Measurements from ENCODE around the gene NLRP5.
"Not testable (repeated sequence)": the region's sequence is repeated elsewhere in the genome, so short reads cannot be mapped to it uniquely, and the experiment has no call there.

NLRP5 gene

GRCh38 chr19:56079609-56080008 is 93.0 kb downstream of the NLRP5 start:
- DNase-seq = no peak

GRCh38 chr19:56080669-56081401 is 94.3 kb downstream of the NLRP5 start:
- DNase-seq = peak; percentile 86

GRCh38 chr19:56083668-56084067 is 97.1 kb downstream of the NLRP5 start:
- no peak for DNase-seq

GRCh38 chr19:56084835-56085536 is 98.4 kb downstream of the NLRP5 start:
- no peak for DNase-seq

GRCh38 chr19:56085571-56086275 is 99.1 kb downstream of the NLRP5 start:
- DNase-seq = no peak

- no peak for DNase-seq
These were observed 100.3 kb downstream of the NLRP5 start for GRCh38 chr19:56086671-56087430.

- DNase-seq = no peak
These were observed 101.3 kb downstream of the NLRP5 start for GRCh38 chr19:56087647-56088496.

GRCh38 chr19:56088497-56089215 is 102.1 kb downstream of the NLRP5 start:
- no peak for DNase-seq

- DNase-seq = no peak
These were observed 102.8 kb downstream of the NLRP5 start for GRCh38 chr19:56089344-56089743.

GRCh38 chr19:56091066-56091490 is 104.5 kb downstream of the NLRP5 start:
- DNase-seq = no peak

GRCh38 chr19:56091751-56092546 is 105.4 kb downstream of the NLRP5 start:
- no peak for DNase-seq

GRCh38 chr19:56092685-56093631 is 106.4 kb downstream of the NLRP5 start:
- DNase-seq = no peak

GRCh38 chr19:56094449-56094848 is 107.9 kb downstream of the NLRP5 start:
- no peak for DNase-seq

GRCh38 chr19:56096665-56097064 is 110.1 kb downstream of the NLRP5 start:
- DNase-seq = no peak

- DNase-seq = no peak
These were observed 110.7 kb downstream of the NLRP5 start for GRCh38 chr19:56097306-56097705.

GRCh38 chr19:56097776-56098175 is 111.2 kb downstream of the NLRP5 start:
- DNase-seq = no peak

GRCh38 chr19:56098237-56098636 is 111.7 kb downstream of the NLRP5 start:
- DNase-seq = not testable (repeated sequence)

- DNase-seq = no peak
These were observed 112.4 kb downstream of the NLRP5 start for GRCh38 chr19:56098731-56099568.

All from islet precursor cell (in vitro differentiated cells).